ENCODE measurements around the gene SELENON. TPM values are rescaled to one million over a fixed set of nuclear protein-coding genes. Genes with fewer than 3 reads are reported as not detected.

Gene SELENON
- total RNA-seq, 1 experiment from 2014 or later = 90.9 TPM

DNA sequence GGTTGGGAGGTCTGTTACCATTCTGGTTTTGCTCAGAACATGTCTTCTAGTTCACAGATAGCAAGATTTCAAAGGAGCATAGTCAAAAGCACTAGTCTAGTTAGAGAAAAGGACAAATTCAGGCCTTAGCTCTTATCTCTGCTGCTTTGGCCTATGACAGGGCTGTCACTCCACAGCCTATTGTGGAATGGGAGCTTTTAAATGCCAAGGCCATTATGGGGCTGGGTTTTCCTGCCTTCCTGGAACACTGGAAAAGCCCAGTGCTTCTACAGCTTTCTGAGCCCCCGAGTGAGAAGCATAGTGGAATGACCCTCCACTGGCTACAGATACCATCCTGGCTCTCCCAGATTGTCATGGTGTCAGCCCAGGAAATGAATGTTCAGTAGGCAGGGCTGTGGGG is 29.1 kb downstream of the SELENON start:
- Histone ChIP-seq H4K20me1 (ENCODE audit: control insufficient read depth, insufficient read depth, insufficient read length) (no peaks in the 10 kb centered on the region), H3K14ac (ENCODE audit: insufficient read depth, low read length) (no peak overlapping the region), H2AK5ac (ENCODE audit: insufficient read length, low read length) (no peak overlapping the region), H3K79me1 (ENCODE audit: insufficient read depth, low read depth, low read length, poor library complexity, severe bottlenecking) (no peaks in the 10 kb centered on the region), H4K5ac (ENCODE audit: insufficient read length, low read depth, low read length) (no peak overlapping the region), H2BK12ac (ENCODE audit: insufficient read length, low read depth, low read length) (no peak overlapping the region), H3K9ac (ENCODE audit: extremely low read depth, insufficient read length, low read length) (no peak overlapping the region), H4K8ac (replicated peaks; ENCODE audit: insufficient read length, low read depth, low read length) (no peak overlapping the region), H2BK120ac (ENCODE audit: low read depth, low read length, poor library complexity, severe bottlenecking) (no peak overlapping the region), H3K79me2 (ENCODE audit: insufficient read depth, low read length) (no peaks in the 10 kb centered on the region), H3K4me1 (ENCODE audit: insufficient read depth, low read length) (no peaks in the 10 kb centered on the region), H3K27me3 (ENCODE audit: insufficient read depth, low read length) (no peaks in the 10 kb centered on the region), H3K56ac (ENCODE audit: insufficient read length, low read depth, low read length) (no peak overlapping the region), H3K4me2 (ENCODE audit: insufficient read depth, insufficient read length, low read length) (no peak overlapping the region), H3K4ac (ENCODE audit: low read depth, low read length) (no peak overlapping the region), H3K23me2 (ENCODE audit: insufficient read length, low read depth, low read length, poor library complexity, severe bottlenecking) (no peaks in the 10 kb centered on the region), H4K91ac (ENCODE audit: insufficient read length, low read depth, low read length) (no peak overlapping the region), H2BK15ac (ENCODE audit: low read depth, low read length) (no peak overlapping the region), H3K23ac (ENCODE audit: insufficient read length, low read depth, low read length) (no peak overlapping the region), H2AFZ (ENCODE audit: low read length) (no peak overlapping the region), H2BK5ac (ENCODE audit: insufficient read length, low read length) (no peak overlapping the region), H2BK20ac (ENCODE audit: low read depth, low read length, poor library complexity, severe bottlenecking) (no peak overlapping the region), H3K27ac (ENCODE audit: insufficient read length, low read depth, low read length) (no peak overlapping the region), H3K18ac (ENCODE audit: insufficient read length, low read depth, low read length) (no peak overlapping the region), H3K9me3 (ENCODE audit: control insufficient read depth, low read depth, low read length) (no peaks in the 10 kb centered on the region), H3T11ph (ENCODE audit: low read length) (no peak overlapping the region)
- TF ChIP-seq, protein P1, sequence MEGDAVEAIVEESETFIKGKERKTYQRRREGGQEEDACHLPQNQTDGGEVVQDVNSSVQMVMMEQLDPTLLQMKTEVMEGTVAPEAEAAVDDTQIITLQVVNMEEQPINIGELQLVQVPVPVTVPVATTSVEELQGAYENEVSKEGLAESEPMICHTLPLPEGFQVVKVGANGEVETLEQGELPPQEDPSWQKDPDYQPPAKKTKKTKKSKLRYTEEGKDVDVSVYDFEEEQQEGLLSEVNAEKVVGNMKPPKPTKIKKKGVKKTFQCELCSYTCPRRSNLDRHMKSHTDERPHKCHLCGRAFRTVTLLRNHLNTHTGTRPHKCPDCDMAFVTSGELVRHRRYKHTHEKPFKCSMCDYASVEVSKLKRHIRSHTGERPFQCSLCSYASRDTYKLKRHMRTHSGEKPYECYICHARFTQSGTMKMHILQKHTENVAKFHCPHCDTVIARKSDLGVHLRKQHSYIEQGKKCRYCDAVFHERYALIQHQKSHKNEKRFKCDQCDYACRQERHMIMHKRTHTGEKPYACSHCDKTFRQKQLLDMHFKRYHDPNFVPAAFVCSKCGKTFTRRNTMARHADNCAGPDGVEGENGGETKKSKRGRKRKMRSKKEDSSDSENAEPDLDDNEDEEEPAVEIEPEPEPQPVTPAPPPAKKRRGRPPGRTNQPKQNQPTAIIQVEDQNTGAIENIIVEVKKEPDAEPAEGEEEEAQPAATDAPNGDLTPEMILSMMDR (conservative IDR thresholded peaks at IDR 0.05) = no peak
- H3K4me3 Mint-ChIP-seq = no peak overlapping the region
- no peak overlapping the region for H3K27ac Mint-ChIP-seq
- H3K9me3 Mint-ChIP-seq = no peaks in the 10 kb centered on the region
- no peaks in the 10 kb centered on the region for H3K4me1 Mint-ChIP-seq
- no peaks in the 10 kb centered on the region for H3K27me3 Mint-ChIP-seq (ENCODE audit: low read depth)
- WGBS (ENCODE audit: extremely low coverage, insufficient read length, low lambda C conversion rate) = no CpG with 5 or more reads among the region's 1 CpG
- no peak for DNase-seq
- peaks cover 13 to 69% (median 56%) of the 10 kb centered on the region in 3 experiments; a peak in 6 of 7 replicates for H3K36me3 Mint-ChIP-seq (ENCODE audit: insufficient read depth in 1 of 3, low read depth in 3 of 3)

Data from H9 (cell line).